Stimulated activated CD8-positive, alpha-beta memory T cell treated with anti-CD3 and anti-CD28 coated beads, Interleukin-7, amount 100 ng/mL, for 48 hours (primary cell): Measurements from ENCODE around the gene GEMIN2.
A peak's percentile ranks its signal among the peaks of the same experiment; 100 is the strongest.
"Not testable (repeated sequence)": the region's sequence is repeated elsewhere in the genome, so short reads cannot be mapped to it uniquely, and the experiment has no call there.

Experiments
- DNase-seq, 2 donors: peaks; one replicate each; pipeline ENCODE4 v3.0.0-alpha.2; 2020; ENCODE audit warnings: low read depth in 1 of 2; ENCODE audit errors: extremely low read depth in 1 of 2

GEMIN2 gene

GRCh38 chr14:39114073-39114838 lies at the start of gene GEMIN2:
Gene GEMIN2 (plus strand): TSS chr14:39114323. CDS start chr14:39114339, 16 bp downstream.
- peak; percentile 85 to 91 for DNase-seq

GRCh38 chr14:39069169-39069805 lies 44.8 kb upstream of the GEMIN2 start:
- not testable (repeated sequence) for DNase-seq

- no peak for DNase-seq
Observed at GRCh38 chr14:39069923-39070322, 44.2 kb upstream of the GEMIN2 start.

GRCh38 chr14:39071096-39071495 lies 43.0 kb upstream of the GEMIN2 start:
- no peak for DNase-seq

GRCh38 chr14:39080886-39081285 lies 33.2 kb upstream of the GEMIN2 start:
- DNase-seq, result no peak

- DNase-seq, result no peak
Observed at GRCh38 chr14:39083127-39083526, 31.0 kb upstream of the GEMIN2 start.

- no peak for DNase-seq
Observed at GRCh38 chr14:39085933-39086332, 28.2 kb upstream of the GEMIN2 start.

- no peak for DNase-seq
Observed at GRCh38 chr14:39087493-39087892, 26.6 kb upstream of the GEMIN2 start.

- no peak for DNase-seq
Observed at GRCh38 chr14:39090548-39091111, 23.5 kb upstream of the GEMIN2 start.

GRCh38 chr14:39091716-39092115 lies 22.4 kb upstream of the GEMIN2 start:
- DNase-seq, result no peak

- no peak for DNase-seq
Observed at GRCh38 chr14:39094515-39094914, 19.6 kb upstream of the GEMIN2 start.

- no peak for DNase-seq
Observed at GRCh38 chr14:39097159-39097558, 17.0 kb upstream of the GEMIN2 start.

GRCh38 chr14:39099215-39099614 lies 14.9 kb upstream of the GEMIN2 start:
- DNase-seq, result not testable (repeated sequence)

- DNase-seq, result no peak
Observed at GRCh38 chr14:39099748-39100147, 14.4 kb upstream of the GEMIN2 start.

- DNase-seq, result no peak
Observed at GRCh38 chr14:39102265-39102968, 11.7 kb upstream of the GEMIN2 start.

- DNase-seq, result peak; percentile 74 to 83
Observed at GRCh38 chr14:39102969-39103957, 10.9 kb upstream of the GEMIN2 start, which contains the start of gene SEC23A. Gene SEC23A (minus strand): TSS chr14:39103235. CDS start chr14:39096118, 7,117 bp downstream.

- DNase-seq, result not testable (repeated sequence)
Observed at GRCh38 chr14:39104078-39104801, 9.9 kb upstream of the GEMIN2 start.

- no peak for DNase-seq
Observed at GRCh38 chr14:39107591-39107996, 6.5 kb upstream of the GEMIN2 start.

GRCh38 chr14:39108791-39109190 lies 5.3 kb upstream of the GEMIN2 start:
- DNase-seq, result no peak
